IPS DF 19.7 (cell line): ENCODE measurements around the gene PVR.
"Not testable (repeated sequence)": the region's sequence is repeated elsewhere in the genome, so short reads cannot be mapped to it uniquely, and the experiment has no call there.

Experiments used
- DNase-seq: peaks from one replicate; pipeline ENCODE4 v3.0.0-alpha.2; 2013; ENCODE audit warnings: low read depth, low spot score

Gene PVR

DNA sequence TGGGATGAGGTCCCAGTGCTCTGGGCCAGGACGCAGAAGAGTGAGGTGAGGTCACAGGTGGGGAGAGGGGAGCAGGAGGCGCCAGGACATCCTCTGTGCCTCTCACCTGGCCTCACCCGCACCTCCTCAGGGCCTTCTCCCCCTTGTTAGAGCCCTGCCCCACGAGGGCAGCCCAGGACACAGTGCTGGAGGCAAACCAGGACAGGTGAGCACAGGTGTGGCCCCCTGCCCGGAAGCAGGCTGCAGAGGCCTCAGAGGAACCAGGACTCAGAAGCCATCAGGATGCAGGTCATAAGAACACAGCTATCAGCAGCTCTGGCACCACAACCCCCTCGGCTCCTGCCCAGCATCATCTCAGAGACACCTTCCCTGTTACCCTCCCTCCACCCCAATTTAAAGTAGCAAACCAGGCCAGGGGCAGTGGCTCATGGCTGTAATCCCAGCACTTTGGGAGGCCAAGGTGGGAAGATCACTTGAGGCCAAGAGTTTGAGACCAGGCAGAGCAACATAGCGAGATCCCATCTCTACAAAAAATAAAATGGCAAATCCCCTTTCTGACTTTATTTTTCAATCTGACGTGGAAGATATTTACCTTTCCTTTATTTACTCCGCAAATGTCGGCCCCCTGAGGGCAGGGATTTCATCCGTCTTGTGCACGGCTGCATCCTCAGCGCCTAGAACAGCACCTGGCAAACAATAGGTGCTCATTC, 54.9 kb downstream of the PVR start, which contains the start of gene CEACAM16:
TSS of gene CEACAM16 (plus strand) at position 660 of the 710 bp plus-strand sequence. CDS start 2,306 bp downstream, outside the sequence.
- DNase-seq: no peak

DNA sequence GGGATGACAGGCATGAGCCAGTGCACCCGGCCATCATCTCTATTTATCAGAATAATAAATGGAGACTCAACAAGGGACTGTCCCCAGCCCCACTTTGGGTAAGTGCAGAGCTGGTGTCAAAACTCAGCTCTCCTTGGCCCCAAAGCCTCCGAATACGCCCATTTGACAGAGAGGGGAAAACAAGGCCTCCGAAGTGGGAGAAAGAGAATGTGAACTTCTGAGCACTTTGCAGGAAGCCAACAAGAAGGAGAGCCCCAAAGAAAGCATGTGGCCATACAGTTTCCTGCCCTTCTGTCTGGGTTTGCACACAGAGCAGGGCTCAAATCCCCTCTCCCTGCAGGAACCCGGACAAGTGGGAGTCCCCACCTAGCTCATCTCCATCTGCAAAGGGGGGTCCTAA, 56.8 kb downstream of the PVR start:
- no peak for DNase-seq

DNA sequence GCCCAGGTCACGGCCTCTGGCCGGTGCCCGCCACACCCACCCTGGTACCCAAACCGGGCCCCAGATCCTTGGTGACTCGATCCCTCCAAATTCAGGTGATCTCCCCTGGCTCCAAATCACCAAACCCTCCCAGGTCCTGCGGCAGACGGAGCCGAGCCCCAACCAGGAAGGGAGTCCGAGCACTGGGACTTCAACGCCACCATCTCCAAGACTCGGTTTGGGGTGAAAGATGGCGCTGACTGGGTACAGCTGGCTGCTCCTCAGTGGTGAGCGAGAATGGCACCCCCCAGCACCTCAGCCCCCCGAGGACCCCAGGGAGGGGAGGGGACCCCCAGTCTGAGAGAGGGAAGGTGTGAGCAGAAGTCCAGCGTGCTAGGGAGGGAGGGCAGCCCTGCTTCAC, 57.5 kb downstream of the PVR start:
- DNase-seq: no peak

DNA sequence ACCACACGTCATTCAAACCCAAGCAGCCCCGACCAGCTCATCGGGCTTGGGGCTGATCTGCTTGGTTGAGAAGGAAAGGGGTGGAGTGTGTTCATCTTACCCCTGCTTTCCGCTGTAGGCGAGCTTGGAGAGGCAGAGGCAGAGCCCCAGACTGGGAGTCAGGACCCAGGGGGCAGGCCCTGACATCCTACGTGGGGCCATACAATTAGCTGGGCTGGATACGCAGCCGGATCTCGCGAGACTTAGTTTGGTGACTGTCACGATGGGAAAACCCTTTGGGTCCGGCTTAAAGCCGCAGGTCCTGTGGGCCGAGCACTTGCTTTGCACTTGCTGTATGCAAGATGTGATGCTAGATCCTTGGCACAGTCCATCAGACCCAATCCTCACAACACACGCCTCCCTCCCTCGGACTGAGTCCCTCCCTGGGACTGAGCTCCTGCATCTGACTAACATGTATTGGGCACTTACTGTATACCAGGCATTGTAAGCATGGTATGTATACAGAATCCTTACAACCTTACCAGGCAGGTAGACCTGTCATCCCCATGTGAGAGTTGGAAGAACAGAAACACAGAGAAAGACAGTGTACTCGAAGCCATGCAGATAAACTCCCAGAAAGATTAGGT, 59.0 kb downstream of the PVR start:
- DNase-seq: no peak

DNA sequence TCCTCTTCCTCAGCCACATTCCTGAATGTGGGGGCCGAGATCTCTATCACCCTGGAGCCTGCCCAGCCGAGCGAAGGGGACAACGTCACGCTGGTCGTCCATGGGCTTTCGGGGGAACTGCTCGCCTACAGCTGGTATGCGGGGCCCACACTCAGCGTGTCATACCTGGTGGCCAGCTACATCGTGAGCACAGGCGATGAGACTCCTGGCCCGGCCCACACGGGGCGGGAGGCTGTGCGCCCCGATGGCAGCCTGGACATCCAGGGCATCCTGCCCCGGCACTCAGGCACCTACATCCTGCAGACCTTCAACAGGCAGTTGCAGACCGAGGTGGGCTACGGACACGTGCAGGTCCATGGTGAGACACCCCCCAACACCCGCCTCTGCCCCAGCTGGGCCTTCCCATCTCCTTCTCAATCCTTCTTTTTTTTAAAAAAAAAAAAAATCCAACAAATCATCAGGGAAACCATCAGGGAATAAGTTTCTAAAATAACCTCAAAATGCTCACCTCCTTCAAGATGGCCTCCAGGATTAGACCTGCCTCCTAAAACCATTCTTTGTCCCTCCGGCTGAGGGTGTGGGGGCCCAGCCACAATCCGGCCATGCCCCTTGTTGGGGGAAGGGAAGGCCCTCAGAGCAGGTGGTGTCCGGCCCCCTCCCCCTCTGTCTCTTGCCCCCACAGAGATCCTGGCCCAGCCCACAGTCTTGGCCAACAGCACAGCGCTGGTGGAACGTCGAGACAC, 59.8 kb downstream of the PVR start:
- no peak for DNase-seq

DNA sequence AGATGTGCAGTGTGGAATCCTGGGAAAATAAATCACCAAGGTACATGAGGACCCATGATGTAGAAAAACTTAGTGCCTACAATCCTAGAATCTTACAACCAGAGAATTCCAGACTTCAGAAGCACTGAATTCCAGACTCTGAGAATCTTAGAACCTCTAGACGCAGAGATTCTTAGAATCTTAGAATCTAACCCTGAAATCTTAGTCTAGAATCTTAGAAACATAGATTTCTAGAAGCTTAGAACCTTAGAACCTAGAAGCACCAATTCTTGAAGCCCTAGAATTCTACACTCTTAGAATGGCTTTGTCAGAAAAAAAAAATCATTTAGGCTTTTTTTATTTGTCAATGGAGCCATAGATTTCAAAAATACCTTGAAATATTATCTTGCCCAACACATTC, 61.3 kb downstream of the PVR start:
- DNase-seq: no peak

DNA sequence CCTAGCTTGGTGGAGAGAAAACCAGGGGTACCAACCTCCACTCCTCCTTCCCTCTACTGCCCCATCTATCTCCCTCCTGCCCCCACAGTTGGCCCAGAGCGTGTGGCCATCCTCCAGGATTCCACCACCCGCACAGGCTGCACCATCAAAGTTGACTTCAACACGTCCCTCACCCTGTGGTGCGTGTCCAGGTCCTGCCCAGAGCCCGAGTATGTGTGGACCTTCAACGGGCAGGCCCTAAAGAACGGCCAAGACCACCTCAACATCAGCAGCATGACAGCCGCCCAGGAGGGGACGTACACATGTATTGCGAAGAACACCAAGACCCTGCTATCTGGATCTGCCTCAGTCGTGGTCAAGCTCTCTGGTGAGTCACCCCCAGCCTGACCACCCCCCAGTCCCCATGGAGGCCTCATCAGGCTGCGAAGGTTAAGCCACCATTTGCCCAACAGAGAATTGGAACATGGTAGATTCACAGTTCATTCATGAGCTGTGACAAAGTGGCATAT, 61.8 kb downstream of the PVR start:
- DNase-seq: no peak

DNA sequence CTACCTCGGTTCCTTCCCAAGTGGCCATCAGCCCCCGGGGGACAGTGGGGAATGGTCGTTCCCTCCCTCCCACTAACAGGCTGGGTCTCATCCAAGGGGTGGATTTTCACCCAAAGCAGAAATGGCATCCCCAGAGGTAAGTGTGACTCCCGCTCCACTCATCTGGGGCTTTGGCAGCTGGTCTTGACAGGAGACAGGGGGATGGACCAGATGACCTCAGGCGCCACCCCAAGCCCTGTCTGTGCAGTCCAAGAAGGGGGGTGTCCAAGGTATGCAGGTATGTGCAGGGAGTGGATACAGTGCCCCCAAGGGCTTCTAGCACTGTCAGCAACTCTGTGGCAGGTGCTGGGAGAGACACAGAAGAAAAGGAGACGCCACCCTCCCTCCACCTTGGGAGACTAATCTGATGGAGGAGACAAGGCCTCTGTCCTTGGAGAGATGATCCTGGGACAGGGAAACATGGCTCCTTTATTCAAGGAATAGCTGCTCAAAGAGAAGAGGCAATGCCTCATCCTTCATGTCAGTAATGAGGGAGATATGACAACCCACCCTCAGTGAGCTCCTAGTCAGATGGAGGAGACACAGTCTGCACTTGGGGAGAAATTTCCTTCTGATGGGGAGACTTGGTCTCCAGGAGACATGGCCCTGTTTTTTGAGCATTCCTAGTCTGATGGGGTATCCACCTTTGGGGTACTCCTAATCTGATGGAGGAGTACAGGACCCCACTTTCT, 63.0 kb downstream of the PVR start:
- no peak for DNase-seq

DNA sequence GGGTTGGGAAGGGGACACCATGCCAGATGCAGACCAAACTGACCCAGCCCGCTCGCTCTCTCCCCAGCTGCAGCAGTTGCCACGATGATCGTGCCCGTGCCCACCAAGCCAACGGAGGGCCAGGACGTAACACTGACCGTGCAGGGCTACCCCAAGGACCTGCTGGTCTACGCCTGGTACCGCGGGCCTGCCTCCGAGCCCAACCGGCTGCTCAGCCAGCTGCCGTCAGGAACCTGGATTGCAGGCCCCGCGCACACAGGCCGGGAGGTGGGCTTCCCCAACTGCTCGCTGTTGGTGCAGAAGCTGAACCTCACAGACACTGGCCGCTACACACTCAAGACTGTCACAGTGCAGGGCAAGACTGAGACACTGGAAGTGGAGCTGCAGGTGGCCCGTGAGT, 64.1 kb downstream of the PVR start:
- DNase-seq: no peak

DNA sequence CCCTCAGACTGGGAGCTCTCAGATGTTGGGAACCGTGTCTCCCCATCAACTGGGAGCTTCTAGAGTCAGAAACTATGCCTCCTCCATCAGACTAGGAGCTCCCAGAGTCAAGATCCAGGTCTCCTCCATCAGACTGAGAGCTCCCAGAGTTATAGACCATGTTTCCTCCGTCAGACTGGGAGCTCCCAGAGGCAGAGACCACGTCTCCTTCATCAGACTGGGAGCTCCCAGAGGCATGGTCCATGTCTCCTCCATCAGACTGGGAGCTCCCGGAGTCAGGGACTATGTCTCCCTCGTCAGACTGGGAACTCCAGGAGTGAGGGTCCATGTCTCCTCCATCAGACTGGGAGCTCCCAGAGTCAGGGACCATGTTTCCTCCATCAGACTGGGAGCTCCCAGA, 65.2 kb downstream of the PVR start:
- DNase-seq: no peak

DNA sequence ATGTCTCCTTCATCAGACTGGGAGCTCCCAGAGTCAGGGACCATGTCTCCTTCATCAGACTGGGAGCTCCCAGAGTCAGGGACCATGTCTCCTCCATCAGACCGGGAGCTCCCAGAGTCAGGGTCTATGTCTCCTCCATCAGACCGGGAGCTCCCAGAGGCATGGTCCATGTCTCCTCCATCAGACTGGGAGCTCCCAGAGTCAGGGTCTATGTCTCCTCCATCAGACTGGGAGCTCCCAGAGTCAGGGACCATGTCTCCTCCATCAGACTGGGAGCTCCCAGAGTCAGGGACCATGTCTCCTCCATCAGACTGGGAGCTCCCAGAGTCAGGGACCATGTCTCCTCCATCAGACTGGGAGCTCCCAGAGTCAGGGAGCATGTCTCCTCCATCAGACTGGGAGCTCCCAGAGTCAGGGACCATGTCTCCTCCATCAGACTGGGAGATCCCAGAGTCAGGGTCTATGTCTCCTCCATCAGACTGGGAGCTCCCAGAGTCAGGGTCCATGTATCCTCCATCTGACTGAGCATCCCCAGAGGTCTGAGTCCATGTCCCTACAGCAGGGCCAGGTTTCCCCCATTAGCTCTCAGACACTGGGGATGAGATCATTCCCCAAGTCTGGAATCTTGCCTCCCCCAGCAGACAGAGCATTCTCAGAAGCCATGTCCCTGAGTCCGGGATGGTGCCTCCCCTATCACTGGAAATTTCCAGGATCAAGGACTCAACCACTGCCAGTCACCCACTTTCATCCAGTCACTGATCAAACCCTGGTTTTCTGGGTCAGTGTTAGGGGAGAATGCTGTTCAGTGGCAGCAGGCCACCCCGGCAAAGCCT, 65.9 kb downstream of the PVR start:
- DNase-seq: not testable (repeated sequence)

DNA sequence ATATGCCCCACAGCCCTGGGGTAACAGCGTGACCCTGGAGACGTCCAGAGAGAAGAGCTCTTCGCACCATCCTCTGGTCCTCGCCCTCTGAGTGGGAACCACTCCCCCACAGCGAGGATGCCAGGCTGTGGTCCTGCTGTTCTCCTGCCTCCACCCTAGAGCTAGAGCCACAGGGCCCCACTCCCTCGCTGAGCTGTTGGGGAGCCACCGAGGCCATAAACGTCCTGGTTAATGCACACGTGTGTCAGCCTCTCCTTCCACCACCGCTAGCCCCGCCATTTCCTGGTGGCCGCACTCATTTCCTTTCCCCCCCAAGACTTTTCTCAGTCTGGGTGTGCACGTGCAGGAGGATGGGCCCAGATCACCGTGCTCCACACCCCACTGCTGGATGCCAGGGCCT, 66.8 kb downstream of the PVR start:
- DNase-seq: no peak

DNA sequence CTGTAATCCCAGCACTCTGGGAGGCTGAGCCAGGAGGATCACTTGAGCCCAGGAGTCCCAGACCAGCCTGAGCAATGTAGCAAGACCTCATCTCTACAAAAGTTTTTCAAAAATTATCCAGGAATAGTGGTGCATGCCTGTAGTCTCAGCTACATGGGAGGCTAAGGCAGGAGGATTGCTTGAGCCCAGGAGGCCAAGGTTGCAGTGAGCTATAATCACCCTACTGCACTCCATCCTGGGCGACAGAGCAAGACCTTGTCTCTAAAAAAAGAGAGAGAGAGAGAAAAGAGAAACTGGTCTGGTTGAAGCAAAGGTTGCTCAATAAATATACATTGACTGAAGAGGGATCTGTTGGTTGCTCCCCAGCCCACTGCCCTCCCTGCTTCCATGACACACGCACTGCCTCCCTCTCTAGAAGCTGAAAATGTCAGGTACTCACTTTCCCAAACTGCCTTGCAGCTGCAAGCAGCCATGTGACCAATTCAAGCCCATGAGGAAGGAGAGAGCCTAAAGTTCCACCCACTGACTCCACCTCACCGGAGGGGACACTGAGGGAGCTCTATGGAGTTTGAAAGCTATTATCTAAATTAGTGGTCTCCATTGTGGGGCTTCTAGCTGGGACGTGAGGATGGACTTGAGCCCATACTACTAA, 69.3 kb downstream of the PVR start:
- DNase-seq: no peak
